ENCODE data around the gene FOXD4L4.
"Not testable (repeated sequence)": the region's sequence is repeated elsewhere in the genome, so short reads cannot be mapped to it uniquely, and the experiment has no call there.

The FOXD4L4 gene

GRCh38 chr9:65737096-65737564 lies at the start of gene FOXD4L4:
TSS of gene FOXD4L4 (plus strand) at chr9:65737146. CDS start at chr9:65737146, 0 bp downstream.
- not testable (repeated sequence) for DNase-seq (ENCODE audit: low read depth); H3K4me3 ChIP-seq (ENCODE audit: low read depth, low read length)

- H3K4me3 ChIP-seq (ENCODE audit: low read depth, low read length); DNase-seq (ENCODE audit: low read depth): not testable (repeated sequence)
Observed at GRCh38 chr9:65703550-65703949, 33.4 kb upstream of the FOXD4L4 start.

- H3K4me3 ChIP-seq (ENCODE audit: low read depth, low read length); DNase-seq (ENCODE audit: low read depth): not testable (repeated sequence)
Observed at GRCh38 chr9:65714445-65714844, 22.5 kb upstream of the FOXD4L4 start.

GRCh38 chr9:65738133-65738532 lies 1.2 kb downstream of the FOXD4L4 start:
- DNase-seq (ENCODE audit: low read depth); H3K4me3 ChIP-seq (ENCODE audit: low read depth, low read length): not testable (repeated sequence)

Data from GM12865 (cell line).